WTC11 (cell line): Measurements from ENCODE around the gene RFTN1. TPM values are rescaled to one million over a fixed set of nuclear protein-coding genes. Genes with fewer than 3 reads are reported as not detected.
A peak's percentile ranks its signal among the peaks of the same experiment; 100 is the strongest.

Source experiments
- ATAC-seq: fragments of 200-7000 bp; cut with Tn5 transposase; 2 replicates; pipeline ENCODE4 v1.10.0; 2021; ENCODE audit warnings: mild to moderate bottlenecking, moderate library complexity
- CTCF ChIA-PET: fragments of 300-600 bp; sonication (Branson Sonifier 250); formaldehyde crosslinking; loops from one replicate; lab custom pipeline; 2021; ENCODE audit warnings: antibody characterized with exemption; lab: Charles Lee
- POLR2A ChIA-PET: fragments of 350-600 bp; sonication (Branson Sonifier 250); formaldehyde crosslinking; loops from one replicate; lab custom pipeline; 2021; ENCODE audit warnings: antibody characterized with exemption; lab: Charles Lee
- DNase-seq: peaks from one replicate; pipeline ENCODE4 v3.0.0; 2021; ENCODE audit warnings: low spot score
- H3K27ac Mint-ChIP-seq: 2 replicates; pipeline ENCODE4 v1.8.0; 2021; ENCODE audit warnings: mixed read lengths
- H3K27me3 Mint-ChIP-seq: 2 replicates; pipeline ENCODE4 v1.8.0; 2021; ENCODE audit warnings: low read depth, mild to moderate bottlenecking, moderate library complexity, mixed read lengths
- H3K36me3 Mint-ChIP-seq: 2 replicates; pipeline ENCODE4 v1.8.0; 2021; ENCODE audit warnings: mixed read lengths
- H3K4me1 Mint-ChIP-seq: 2 replicates; pipeline ENCODE4 v1.8.0; 2022; ENCODE audit warnings: mixed read lengths
- H3K4me3 Mint-ChIP-seq: 2 replicates; pipeline ENCODE4 v1.8.0; 2021; ENCODE audit warnings: mild to moderate bottlenecking, moderate library complexity, mixed read lengths
- H3K9me3 Mint-ChIP-seq: 2 replicates; pipeline ENCODE4 v1.8.0; 2021; ENCODE audit warnings: mixed read lengths
- ATF3 ChIP-seq: sonication (generic); formaldehyde crosslinking; conservative IDR thresholded peaks from 2 replicates; pipeline ENCODE4 v1.8.1; 2022; ENCODE audit warnings: mild to moderate bottlenecking, missing genetic modification reagents
- CREM ChIP-seq: sonication (generic); formaldehyde crosslinking; IDR thresholded peaks from 2 replicates; pipeline ENCODE4 v1.8.1; 2022; ENCODE audit warnings: mild to moderate bottlenecking, missing genetic modification reagents, moderate library complexity
- E2F4 ChIP-seq: sonication (generic); formaldehyde crosslinking; IDR thresholded peaks from 2 replicates; pipeline ENCODE4 v1.8.1; 2022; ENCODE audit warnings: low read depth, mild to moderate bottlenecking, moderate library complexity, missing genetic modification reagents, borderline replicate concordance
- E2F5 ChIP-seq: sonication (generic); formaldehyde crosslinking; IDR thresholded peaks from 2 replicates; pipeline ENCODE4 v1.8.1; 2022; ENCODE audit warnings: mild to moderate bottlenecking, moderate library complexity, missing genetic modification reagents
- ELF4 ChIP-seq: sonication (generic); formaldehyde crosslinking; IDR thresholded peaks from 2 replicates; pipeline ENCODE4 v1.8.1; 2022; ENCODE audit warnings: low read depth, mild to moderate bottlenecking, moderate library complexity, missing genetic modification reagents
- ERG ChIP-seq: fragments of 250-450 bp; sonication (Bioruptor Pico); IDR thresholded peaks from 2 replicates; pipeline ENCODE4 v1.8.0; 2021; ENCODE audit warnings: mild to moderate bottlenecking
- GRHL2 ChIP-seq: fragments of 250-450 bp; sonication (Bioruptor Pico); IDR thresholded peaks from 2 replicates; pipeline ENCODE4 v1.8.0; 2022; ENCODE audit warnings: mild to moderate bottlenecking, moderate library complexity; ENCODE audit not compliant: insufficient replicate concordance, severe bottlenecking
- GTF2I ChIP-seq: fragments of 250-450 bp; sonication (Bioruptor Pico); conservative IDR thresholded peaks from 2 replicates; pipeline ENCODE4 v1.4.0; 2021; ENCODE audit warnings: mild to moderate bottlenecking
- IRF2 ChIP-seq: sonication (generic); formaldehyde crosslinking; IDR thresholded peaks from 2 replicates; pipeline ENCODE4 v1.8.0; 2022; ENCODE audit warnings: low read depth, missing genetic modification reagents, borderline replicate concordance
- NFE2L1 ChIP-seq: sonication (generic); formaldehyde crosslinking; IDR thresholded peaks from 2 replicates; pipeline ENCODE4 v1.8.1; 2023; ENCODE audit warnings: missing genetic modification reagents
- NFYB ChIP-seq: sonication (generic); formaldehyde crosslinking; conservative IDR thresholded peaks from 2 replicates; pipeline ENCODE4 v1.8.0; 2022; ENCODE audit warnings: low read depth, missing genetic modification reagents
- RELA ChIP-seq: sonication (generic); formaldehyde crosslinking; IDR thresholded peaks from 2 replicates; pipeline ENCODE4 v1.8.1; 2022; ENCODE audit warnings: missing genetic modification reagents, mild to moderate bottlenecking, borderline replicate concordance
- SMAD3 ChIP-seq: sonication (generic); formaldehyde crosslinking; IDR thresholded peaks from 2 replicates; pipeline ENCODE4 v1.8.0; 2022; ENCODE audit warnings: missing genetic modification reagents, mild to moderate bottlenecking, borderline replicate concordance
- SMAD4 ChIP-seq: sonication (generic); formaldehyde crosslinking; IDR thresholded peaks from 2 replicates; pipeline ENCODE4 v1.8.0; 2022; ENCODE audit warnings: mild to moderate bottlenecking, missing genetic modification reagents
- TP53 ChIP-seq: sonication (generic); formaldehyde crosslinking; IDR thresholded peaks from 2 replicates; pipeline ENCODE4 v1.8.1; 2023; ENCODE audit warnings: mild to moderate bottlenecking, missing genetic modification reagents
- ZMAT4 ChIP-seq: fragments of 250-450 bp; sonication (Bioruptor Pico); IDR thresholded peaks from 2 replicates; pipeline ENCODE4 v1.9.0; 2021; ENCODE audit warnings: mild to moderate bottlenecking
- ZNF121 ChIP-seq: sonication (generic); formaldehyde crosslinking; IDR thresholded peaks from 2 replicates; pipeline ENCODE4 v1.8.0; 2023; ENCODE audit warnings: missing genetic modification reagents
- ZNF396 ChIP-seq: fragments of 250-450 bp; sonication (Bioruptor Pico); IDR thresholded peaks from 2 replicates; pipeline ENCODE4 v1.8.0; 2021; ENCODE audit warnings: mild to moderate bottlenecking, moderate library complexity, borderline replicate concordance
- ZNF416 ChIP-seq: fragments of 250-450 bp; sonication (Bioruptor Pico); IDR thresholded peaks from 2 replicates; pipeline ENCODE4 v1.9.0; 2021; ENCODE audit warnings: mild to moderate bottlenecking, inconsistent platforms
- ZNF532 ChIP-seq: fragments of 250-450 bp; sonication (Bioruptor Pico); IDR thresholded peaks from 2 replicates; pipeline ENCODE4 v1.9.0; 2021; ENCODE audit warnings: mild to moderate bottlenecking, borderline replicate concordance
- ZNF671 ChIP-seq: fragments of 250-450 bp; sonication (Bioruptor Pico); IDR thresholded peaks from 2 replicates; pipeline ENCODE4 v1.8.0; 2021; ENCODE audit warnings: mild to moderate bottlenecking
- total RNA-seq: library from RNA; stranded (reverse); gene quantifications from 3 replicates; pipeline ENCODE4 v1.2.3, GENCODE V29; 2021

Gene RFTN1
- total RNA-seq, 1 experiment from 2014 or later, result 3.8 TPM

- no peak for TF ChIP-seq IRF2 (CRISPR knock-in tag)
- no peak for TF ChIP-seq ZNF671
- no peak for TF ChIP-seq ZNF396 (CRISPR knock-in tag)
These were observed 64.1 kb downstream of the RFTN1 start (continued) for GRCh38 chr3:16449369-16449768.

GRCh38 chr3:16448639-16449070 lies 64.8 kb downstream of the RFTN1 start:
- CTCF ChIA-PET, result no interaction called here
- POLR2A ChIA-PET, result no interaction called here
- Mint-ChIP-seq H3K36me3 (no peaks in the 10 kb centered on the region), H3K27ac (no peak overlapping the region), H3K9me3 (no peaks in the 10 kb centered on the region), H3K4me3 (no peak overlapping the region), H3K4me1 (peaks cover 21% of the 10 kb centered on the region), H3K27me3 (no peaks in the 10 kb centered on the region; the same call in 1 of the 2 replicates)
- DNase-seq (no peak), ATAC-seq (peak; percentile 85)
- TF ChIP-seq ZNF671, result no peak

- Mint-ChIP-seq H3K27ac (no peak overlapping the region), H3K4me3 (no peak overlapping the region), H3K36me3 (no peaks in the 10 kb centered on the region), H3K27me3 (no peaks in the 10 kb centered on the region; the same call in 1 of the 2 replicates), H3K9me3 (peaks cover 3% of the 10 kb centered on the region; the same call in 1 of the 2 replicates)
- TF ChIP-seq ERG (CRISPR knock-in tag) (no peak), RELA (CRISPR knock-in tag) (no peak), CREM (no peak), E2F4 (CRISPR knock-in tag) (no peak), SMAD3 (no peak), NFE2L1 (CRISPR knock-in tag) (no peak), TP53 (CRISPR knock-in tag) (no peak), SMAD4 (CRISPR knock-in tag) (no peak), ZNF416 (no peak), E2F5 (CRISPR knock-in tag) (no peak), GRHL2 (no peak), NFYB (CRISPR knock-in tag) (no peak)
- TF ChIP-seq, all 79 proteins: peak for 0
- ChIA-PET CTCF (no interaction called here), POLR2A (no interaction called here)
- peaks cover 15% of the 10 kb centered on the region for H3K4me1 Mint-ChIP-seq
- DNase-seq (no peak), ATAC-seq (no peak)
These were observed 66.4 kb downstream of the RFTN1 start for GRCh38 chr3:16447135-16447534.

GRCh38 chr3:16444344-16444743 lies 69.2 kb downstream of the RFTN1 start:
- H3K4me3 Mint-ChIP-seq, result no peak overlapping the region
- no peak overlapping the region for H3K27ac Mint-ChIP-seq
- H3K27me3 Mint-ChIP-seq, result no peaks in the 10 kb centered on the region; the same call in 1 of the 2 replicates
- peaks cover 3% of the 10 kb centered on the region; the same call in 1 of the 2 replicates for H3K9me3 Mint-ChIP-seq
- no peak for DNase-seq
- peaks cover 9% of the 10 kb centered on the region for H3K4me1 Mint-ChIP-seq
- no peak for ATAC-seq
- POLR2A ChIA-PET, result interaction anchor here (1.5 kb wide), 1 partner anchor 11 kb away, joined by 3 read pairs; no protein-coding TSS in a partner anchor
- CTCF ChIA-PET, result no interaction called here
- H3K36me3 Mint-ChIP-seq, result no peaks in the 10 kb centered on the region
- TF ChIP-seq ELF4 (CRISPR knock-in tag) (no peak), ZNF121 (no peak), E2F5 (CRISPR knock-in tag) (no peak), ZMAT4 (CRISPR knock-in tag) (no peak), ATF3 (CRISPR knock-in tag) (no peak), GTF2I (CRISPR knock-in tag) (no peak), ZNF532 (CRISPR knock-in tag) (no peak), ERG (CRISPR knock-in tag) (no peak)
